ENCODE measurements around the gene FBXW10. TPM values are rescaled to one million over a fixed set of nuclear protein-coding genes. Genes with fewer than 3 reads are reported as not detected.

The FBXW10 gene
- total RNA-seq = under 0.01 and 0.06 TPM in 2 replicates

GRCh38 chr17:18743699-18744421 lies at the start of gene FBXW10:
Gene FBXW10 (plus strand): TSS chr17:18744054. CDS start chr17:18744245, 191 bp downstream.

GRCh38 chr17:18780991-18781718 lies 37.3 kb downstream of the FBXW10 start, which contains the start of gene TVP23B:
Gene TVP23B (plus strand): TSS chr17:18781183. CDS start chr17:18781294, 111 bp downstream.

Other genes starting within 250 kb of the FBXW10 start
- not detected in 2 replicates for gene TBC1D28, start 99.7 kb upstream of the FBXW10 start, total RNA-seq
- gene FOXO3B, start 61.7 kb upstream of the FBXW10 start, total RNA-seq = 1.4 and 2.0 TPM in 2 replicates
- gene TVP23B, start 37.1 kb downstream of the FBXW10 start, total RNA-seq = 102 and 103 TPM in 2 replicates
- 42.0 and 44.5 TPM in 2 replicates for gene PRPSAP2, start 114.1 kb downstream of the FBXW10 start, total RNA-seq
- gene SLC5A10, start 208.1 kb downstream of the FBXW10 start, total RNA-seq = under 0.01 TPM in 1 of 2 replicates, not detected in the other